Mesothelial cell of epicardium (in vitro differentiated cells): ENCODE measurements around the gene ARHGEF7. TPM values are rescaled to one million over a fixed set of nuclear protein-coding genes. Genes with fewer than 3 reads are reported as not detected.

ENCODE experiments used
- DNase-seq, 2 experiments: peaks; one replicate each; pipeline ENCODE4 v3.0.0; 2021; ENCODE audit warnings: low spot score in 2 of 2; ENCODE audit not compliant: unreplicated experiment in 2 of 2
- H3K27ac Mint-ChIP-seq: 2 replicates; pipeline ENCODE4 v1.8.0; 2021; ENCODE audit warnings: mixed read lengths
- H3K27me3 Mint-ChIP-seq: 2 replicates; pipeline ENCODE4 v1.8.0; 2021; ENCODE audit warnings: low read depth, mixed read lengths
- H3K36me3 Mint-ChIP-seq: 2 replicates; pipeline ENCODE4 v1.8.0; 2021; ENCODE audit warnings: mixed read lengths
- H3K4me1 Mint-ChIP-seq: 2 replicates; pipeline ENCODE4 v1.8.0; 2021; ENCODE audit warnings: mixed read lengths
- H3K4me3 Mint-ChIP-seq: 2 replicates; pipeline ENCODE4 v1.8.0; 2021; ENCODE audit warnings: mild to moderate bottlenecking, moderate library complexity, mixed read lengths
- H3K9me3 Mint-ChIP-seq: 2 replicates; pipeline ENCODE4 v1.8.0; 2021; ENCODE audit warnings: mixed read lengths
- CTCF ChIP-seq: fragments of 200-600 bp; sonication (generic); IDR thresholded peaks from one replicate; pipeline ENCODE4 v1.5.0; 2021; ENCODE audit warnings: antibody characterized with exemption; ENCODE audit not compliant: unreplicated experiment
- total RNA-seq: library from RNA; stranded (reverse); gene quantifications from 3 replicates; pipeline ENCODE4 v1.2.1, GENCODE V29; 2021

ARHGEF7 gene
- total RNA-seq, 1 donor from 2014 or later: 95.9 TPM

GRCh38 chr13:111090169-111090568, 24.9 kb upstream of the ARHGEF7 start:
- no peak overlapping the region for H3K27ac Mint-ChIP-seq
- H3K27me3 Mint-ChIP-seq: peaks cover 53% of the 10 kb centered on the region
- DNase-seq: no peak
- H3K9me3 Mint-ChIP-seq: no peaks in the 10 kb centered on the region
- H3K36me3 Mint-ChIP-seq: no peaks in the 10 kb centered on the region
- no peak for TF ChIP-seq CTCF
- H3K4me1 Mint-ChIP-seq: no peaks in the 10 kb centered on the region
- H3K4me3 Mint-ChIP-seq: no peak overlapping the region

- no peak for DNase-seq
- H3K27ac Mint-ChIP-seq: no peak overlapping the region
- H3K27me3 Mint-ChIP-seq: peaks cover 72% of the 10 kb centered on the region
- H3K4me3 Mint-ChIP-seq: no peak overlapping the region
- H3K36me3 Mint-ChIP-seq: no peaks in the 10 kb centered on the region
- no peaks in the 10 kb centered on the region for H3K9me3 Mint-ChIP-seq
- TF ChIP-seq CTCF: no peak
- no peaks in the 10 kb centered on the region for H3K4me1 Mint-ChIP-seq
These were observed 22.4 kb upstream of the ARHGEF7 start for GRCh38 chr13:111092685-111093084.

GRCh38 chr13:111093136-111093535, 22.0 kb upstream of the ARHGEF7 start:
- no peak for TF ChIP-seq CTCF
- Mint-ChIP-seq H3K4me1 (no peaks in the 10 kb centered on the region), H3K9me3 (no peaks in the 10 kb centered on the region), H3K4me3 (no peak overlapping the region), H3K27ac (no peak overlapping the region), H3K27me3 (peaks cover 76% of the 10 kb centered on the region), H3K36me3 (no peaks in the 10 kb centered on the region)
- DNase-seq: no peak

GRCh38 chr13:111093634-111094033, 21.5 kb upstream of the ARHGEF7 start:
- no peaks in the 10 kb centered on the region for H3K36me3 Mint-ChIP-seq
- no peak for TF ChIP-seq CTCF
- H3K4me3 Mint-ChIP-seq: no peak overlapping the region
- peaks cover 79% of the 10 kb centered on the region for H3K27me3 Mint-ChIP-seq
- DNase-seq: no peak
- H3K27ac Mint-ChIP-seq: no peak overlapping the region
- H3K4me1 Mint-ChIP-seq: no peaks in the 10 kb centered on the region
- no peaks in the 10 kb centered on the region for H3K9me3 Mint-ChIP-seq

- peaks cover 86% of the 10 kb centered on the region for H3K27me3 Mint-ChIP-seq
- no peaks in the 10 kb centered on the region for H3K36me3 Mint-ChIP-seq
- H3K27ac Mint-ChIP-seq: no peak overlapping the region
- TF ChIP-seq CTCF: no peak
- H3K4me1 Mint-ChIP-seq: no peaks in the 10 kb centered on the region
- no peak for DNase-seq
- H3K4me3 Mint-ChIP-seq: no peak overlapping the region
- H3K9me3 Mint-ChIP-seq: no peaks in the 10 kb centered on the region
These were observed 19.9 kb upstream of the ARHGEF7 start for GRCh38 chr13:111095031-111095840.
